Suppressor macrophage treated with lipopolysaccharide for 4 hours (primary cell): ENCODE measurements around the gene LAGE3.

Experiments used
- DNase-seq: peaks from one replicate; pipeline ENCODE4 v3.0.0-alpha.2; 2020

Gene LAGE3

GRCh38 chrX:154478728-154479622, at the start of gene LAGE3:
Gene LAGE3, minus strand, starts transcription at chrX:154479281. Its CDS starts 366 bp downstream, at chrX:154478915.
- DNase-seq, result peak; percentile 95

DNA sequence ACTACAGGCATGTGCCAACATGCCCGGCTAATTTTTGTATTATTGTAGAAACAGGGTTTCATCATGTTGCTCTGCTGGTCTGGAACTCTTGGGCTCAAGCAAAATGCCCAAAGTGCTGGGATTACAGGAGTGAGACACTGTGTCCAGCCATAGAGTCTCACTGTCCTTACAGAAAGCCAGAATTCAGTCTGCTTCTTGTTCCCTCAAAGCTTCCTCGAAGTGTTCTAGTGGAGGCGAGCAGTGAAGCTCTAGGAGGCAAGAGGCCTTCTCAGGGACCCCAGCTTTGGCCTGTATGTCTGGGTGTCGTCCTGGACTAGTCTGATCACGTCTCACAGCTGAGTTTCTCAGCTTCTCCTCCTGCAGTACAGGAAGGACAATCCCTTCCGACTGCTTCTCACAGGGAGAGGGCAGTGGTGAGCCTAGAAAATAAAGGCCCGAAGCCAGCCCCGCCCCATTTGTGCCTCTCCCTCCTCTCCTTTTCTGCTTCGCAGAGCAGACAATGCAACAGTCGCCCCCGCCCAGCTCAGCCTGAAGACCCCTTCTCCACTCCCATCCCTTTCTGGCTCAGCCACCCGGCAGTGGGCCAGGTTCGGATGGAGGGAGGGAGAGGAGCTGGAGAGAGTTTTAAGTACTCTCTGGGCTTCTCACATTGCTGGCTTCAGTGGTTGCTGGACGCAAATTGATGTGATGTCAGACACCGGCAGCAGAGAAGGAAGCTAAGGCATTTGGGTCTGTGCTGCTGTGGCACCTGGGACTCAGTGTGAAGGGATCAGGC, 48.0 kb upstream of the LAGE3 start:
- peak; percentile 68 for DNase-seq

DNA sequence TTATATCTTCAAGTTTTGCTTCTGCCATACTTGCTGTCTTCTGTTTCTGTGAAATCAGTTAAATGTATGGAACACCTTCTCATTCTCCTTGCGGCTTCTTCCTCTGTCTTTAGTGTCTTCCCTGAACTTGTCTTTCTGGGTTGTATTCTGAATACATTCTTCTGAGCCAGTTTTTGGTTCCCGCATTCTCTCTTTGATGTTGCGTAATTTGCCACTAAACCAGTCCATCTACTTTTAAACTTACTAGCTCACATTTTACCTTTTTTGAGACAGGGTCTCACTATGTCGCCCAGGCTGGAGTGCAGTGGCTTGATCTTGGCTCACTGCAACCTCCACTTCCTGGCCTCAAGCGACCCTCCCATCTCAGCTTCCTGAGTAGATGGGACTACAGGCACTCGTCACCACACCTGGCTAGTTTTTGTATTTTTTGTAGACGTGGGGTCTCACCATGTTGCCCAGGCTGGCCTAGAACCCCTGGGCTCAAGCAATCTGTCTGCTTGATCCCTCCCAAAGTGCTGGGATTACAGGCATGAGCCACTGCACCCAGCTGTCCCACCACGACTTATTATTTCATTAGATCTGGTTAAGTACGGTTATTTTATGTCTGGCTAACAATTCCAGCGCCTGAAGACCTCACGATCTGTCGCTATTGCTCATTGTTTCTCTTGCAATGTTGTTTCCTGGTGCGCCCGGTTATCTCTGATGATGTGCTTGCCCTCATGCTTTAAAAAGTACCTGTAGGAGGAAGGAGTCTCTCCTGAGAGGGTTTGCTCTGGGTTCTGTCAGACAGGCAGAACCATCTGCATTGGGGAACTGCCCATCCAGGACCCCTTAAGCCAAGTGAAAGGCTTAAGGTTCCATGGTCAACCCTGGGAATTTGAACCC, 46.8 kb upstream of the LAGE3 start:
- no peak for DNase-seq

DNA sequence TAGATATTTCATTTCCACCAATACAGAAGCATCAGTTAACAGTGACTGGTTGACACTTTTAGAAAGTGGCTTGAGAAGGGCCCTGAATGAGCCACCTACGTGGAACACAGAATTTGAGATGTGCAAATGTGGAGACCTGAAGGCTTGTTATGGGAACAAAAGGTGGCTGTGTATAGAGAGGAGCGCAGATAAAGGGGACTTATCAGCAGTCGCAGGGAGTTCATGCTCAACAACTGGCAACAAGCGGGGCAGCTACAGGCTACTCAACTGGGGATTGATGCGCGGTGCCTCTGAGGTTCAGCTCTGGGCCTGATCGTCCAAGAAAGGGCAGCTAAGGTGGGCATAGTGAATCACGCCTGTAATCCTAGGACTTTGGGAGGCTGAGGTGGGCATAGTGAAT, 40.3 kb upstream of the LAGE3 start:
- no peak for DNase-seq

GRCh38 chrX:154517101-154517781, 38.2 kb upstream of the LAGE3 start:
- no peak for DNase-seq

GRCh38 chrX:154516656-154517100, 37.6 kb upstream of the LAGE3 start:
- peak; percentile 2 for DNase-seq

GRCh38 chrX:154515966-154516655, 37.0 kb upstream of the LAGE3 start, which contains the start of gene FAM3A:
Gene FAM3A, minus strand, starts transcription at chrX:154516232. Its CDS starts 460 bp downstream, at chrX:154515772.
- peak; percentile 90 for DNase-seq

GRCh38 chrX:154515090-154515965, 36.2 kb upstream of the LAGE3 start:
- DNase-seq, result peak; percentile 4

DNA sequence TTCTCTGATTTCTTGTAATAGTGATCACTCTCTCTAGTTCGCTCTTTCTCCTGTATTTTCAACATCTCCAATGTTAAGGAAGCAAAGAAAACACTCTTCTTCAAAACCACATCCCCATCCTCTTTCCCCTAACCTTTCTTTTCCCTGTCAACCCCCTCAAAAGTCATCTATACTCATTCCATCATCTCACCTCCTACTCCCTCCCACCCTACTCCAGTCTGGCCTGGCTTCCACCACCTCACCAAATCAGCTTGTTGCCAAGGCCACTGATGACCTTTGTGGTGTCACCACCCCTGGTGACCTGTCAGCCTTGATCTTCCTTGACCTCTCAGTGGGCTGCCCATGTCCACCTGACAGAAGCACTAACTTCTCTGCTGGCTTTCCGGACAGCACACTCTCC, 34.6 kb upstream of the LAGE3 start:
- DNase-seq, result peak; percentile 14

- no peak for DNase-seq
Observed at GRCh38 chrX:154512879-154513553, 33.9 kb upstream of the LAGE3 start.

DNA sequence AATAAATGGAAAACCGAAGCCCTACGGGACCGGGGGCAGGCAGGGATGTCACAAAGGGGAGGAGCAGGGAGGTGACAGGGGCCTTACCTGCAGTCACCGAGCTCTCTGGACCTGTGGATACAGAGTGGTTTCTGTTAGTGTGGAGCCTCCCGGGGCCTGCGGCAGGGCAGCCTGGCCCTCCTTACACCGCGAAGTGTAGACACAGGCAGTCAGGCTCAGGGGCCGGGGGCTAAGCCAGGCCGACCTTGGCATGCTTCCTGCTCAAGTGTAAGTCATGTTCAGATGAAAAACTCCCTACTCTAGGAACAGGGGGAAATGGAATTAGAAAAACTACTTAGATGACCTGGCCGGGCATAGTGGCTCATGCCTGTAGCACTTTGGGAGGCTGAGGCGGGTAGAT, 32.7 kb upstream of the LAGE3 start:
- DNase-seq, result no peak

- no peak for DNase-seq
Observed at GRCh38 chrX:154509455-154509854, 30.4 kb upstream of the LAGE3 start.

DNA sequence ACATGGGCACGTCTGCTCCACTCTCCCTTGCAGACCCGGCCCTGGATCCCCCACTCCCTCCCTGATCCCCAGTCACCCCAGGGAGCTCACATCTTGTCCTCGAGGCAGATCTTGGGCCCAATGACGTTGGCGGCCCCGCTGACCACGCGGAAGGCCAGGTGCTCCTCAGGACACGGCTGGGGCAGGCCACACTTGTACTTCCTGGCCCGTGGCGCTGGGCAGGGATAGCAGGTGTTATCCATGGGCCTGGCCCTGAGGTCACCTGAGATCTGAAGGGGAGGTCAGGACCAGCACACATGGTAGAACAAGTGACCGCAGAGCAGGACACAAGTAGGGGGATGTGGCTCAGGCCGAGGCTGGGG, 29.3 kb upstream of the LAGE3 start:
- no peak for DNase-seq

DNA sequence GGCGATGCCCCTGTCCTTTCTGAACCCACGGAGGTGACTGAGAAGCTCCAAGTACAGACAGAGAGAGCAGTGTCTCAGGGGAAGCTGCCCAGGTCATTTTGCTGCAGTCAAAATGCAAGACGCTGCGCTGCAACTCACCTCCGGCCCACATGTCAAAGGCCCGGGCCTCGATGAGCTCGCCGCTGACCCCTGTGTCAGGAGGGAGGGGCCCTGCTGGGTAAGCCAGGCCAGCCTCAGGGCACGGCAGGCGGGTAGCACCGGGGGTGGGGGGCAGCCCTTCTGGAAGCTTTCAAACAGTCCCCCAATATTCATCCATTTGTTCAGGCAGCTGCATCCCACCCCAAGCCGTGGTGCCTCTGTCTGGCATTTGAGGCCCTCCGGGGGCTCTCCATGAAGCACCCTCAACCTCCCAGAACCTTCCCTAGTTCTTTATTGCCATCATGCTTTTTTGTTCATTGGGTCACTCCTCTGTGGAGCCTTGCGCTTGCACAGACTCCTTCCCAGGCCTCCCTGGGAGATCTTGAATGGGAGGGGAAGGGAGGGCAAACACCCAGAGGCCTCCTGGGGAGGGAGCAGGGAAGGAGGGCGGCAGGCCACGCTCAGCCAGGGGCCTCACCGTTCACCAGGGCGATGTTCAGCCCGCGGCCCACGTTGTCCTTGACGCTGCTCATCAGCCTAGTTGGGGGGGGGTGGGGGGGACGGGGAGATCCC, 28.7 kb upstream of the LAGE3 start:
- DNase-seq, result no peak

- no peak for DNase-seq
Observed at GRCh38 chrX:154506483-154507332, 27.6 kb upstream of the LAGE3 start.

DNA sequence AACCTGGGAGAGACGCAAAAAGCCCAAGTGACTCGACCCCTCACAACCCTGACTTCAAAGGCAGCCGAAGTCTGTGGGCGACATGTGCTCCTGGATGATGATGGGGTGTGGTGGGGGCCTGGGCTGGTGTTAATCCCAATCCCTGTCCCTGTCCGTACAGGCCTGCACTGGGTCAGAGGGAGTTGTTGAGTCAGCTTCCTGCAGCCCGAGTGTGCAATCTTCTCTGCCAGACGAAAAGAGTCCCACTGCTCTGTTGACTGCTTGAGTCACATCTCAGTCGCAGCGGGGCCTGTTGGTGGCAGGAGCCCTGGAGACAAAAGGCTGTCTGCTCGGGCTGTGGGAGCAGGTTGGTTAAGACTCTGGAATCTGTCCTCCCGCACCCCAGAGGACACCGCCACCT, 26.7 kb upstream of the LAGE3 start:
- DNase-seq, result no peak

GRCh38 chrX:154502989-154503388, 23.9 kb upstream of the LAGE3 start:
- DNase-seq, result no peak

- DNase-seq, result no peak
Observed at GRCh38 chrX:154502098-154502497, 23.0 kb upstream of the LAGE3 start.
